Measurements from ENCODE around the gene FGF4. TPM values are rescaled to one million over a fixed set of nuclear protein-coding genes. Genes with fewer than 3 reads are reported as not detected.
"Not testable (repeated sequence)": the region's sequence is repeated elsewhere in the genome, so short reads cannot be mapped to it uniquely, and the experiment has no call there.

FGF4 gene
- total and polyA plus RNA-seq, 8 donors = not detected

GRCh38 chr11:69773626-69774353, 1.4 kb downstream of the FGF4 start:
- TF ChIP-seq CTCF (IDR thresholded peaks at IDR 0.05) = no peak
- Histone ChIP-seq H3K27ac (no peak overlapping the region), H3K27me3 (peaks cover 56 to 97% of the 10 kb centered on the region in 2 donors), H3K4me1 (no peaks in the 10 kb centered on the region), H3K36me3 (no peaks in the 10 kb centered on the region), H3K9me3 (no peaks in the 10 kb centered on the region), H3K4me3 (no peak overlapping the region)
- ATAC-seq (no peak), DNase-seq (no peak)
- intact Hi-C loops (cut with DNase I) = no loop called here

- H3K36me3 ChIP-seq = no peaks in the 10 kb centered on the region
- no peak for ATAC-seq
- H3K27me3 ChIP-seq = peaks cover 56 to 90% of the 10 kb centered on the region in 2 donors
- no peaks in the 10 kb centered on the region for H3K9me3 ChIP-seq
- no peak overlapping the region for H3K4me3 ChIP-seq
- no peak overlapping the region for H3K27ac ChIP-seq
- no peak for TF ChIP-seq CTCF (IDR thresholded peaks at IDR 0.05)
- no peaks in the 10 kb centered on the region for H3K4me1 ChIP-seq
- DNase-seq = no peak
- intact Hi-C loops (cut with DNase I) = no loop called here
These were observed 3.7 kb downstream of the FGF4 start for GRCh38 chr11:69771466-69771865.

- intact Hi-C loops (cut with DNase I) = no loop called here
- Histone ChIP-seq H3K4me3 (no peak overlapping the region), H3K9me3 (no peaks in the 10 kb centered on the region), H3K27me3 (peaks cover 48 to 80% of the 10 kb centered on the region in 2 donors), H3K27ac (no peak overlapping the region), H3K36me3 (no peaks in the 10 kb centered on the region), H3K4me1 (no peaks in the 10 kb centered on the region)
- no peak for TF ChIP-seq CTCF (IDR thresholded peaks at IDR 0.05)
- DNase-seq (no peak), ATAC-seq (no peak)
These were observed 4.6 kb downstream of the FGF4 start for GRCh38 chr11:69770540-69770939.

- intact Hi-C loops (cut with DNase I) = no loop called here
- H3K36me3 ChIP-seq = no peaks in the 10 kb centered on the region
- DNase-seq = no peak
- TF ChIP-seq CTCF (IDR thresholded peaks at IDR 0.05) = no peak
- H3K4me1 ChIP-seq = no peaks in the 10 kb centered on the region
- H3K27me3 ChIP-seq = peaks cover 8 to 61% of the 10 kb centered on the region in 2 donors
- no peak for ATAC-seq
- H3K9me3 ChIP-seq = no peaks in the 10 kb centered on the region
- no peak overlapping the region for H3K4me3 ChIP-seq
- H3K27ac ChIP-seq = no peak overlapping the region
These were observed 9.6 kb downstream of the FGF4 start for GRCh38 chr11:69765498-69765995.

- H3K36me3 ChIP-seq; H3K9me3 ChIP-seq; DNase-seq; H3K27ac ChIP-seq; ATAC-seq; intact Hi-C loops (cut with DNase I); H3K4me3 ChIP-seq; H3K4me1 ChIP-seq: not testable (repeated sequence)
- peaks cover 4 to 58% of the 10 kb centered on the region in 2 donors for H3K27me3 ChIP-seq
These were observed 10.2 kb downstream of the FGF4 start for GRCh38 chr11:69764918-69765317.
